Prostate gland (tissue), 2 donors: ENCODE results near the gene ZSCAN20.

Experiments used
- POLR2A ChIP-seq: fragments of 450-650 bp; IDR thresholded peaks from one replicate; pipeline ENCODE4 v1.6.1; 2016; ENCODE audit warnings: antibody characterized with exemption, mild to moderate bottlenecking
- POLR2AphosphoS5 ChIP-seq: sonication (generic); formaldehyde crosslinking; IDR thresholded peaks from one replicate; pipeline ENCODE4 v1.6.1; 2017; ENCODE audit warnings: antibody characterized with exemption
- TF ChIP-seq, protein P1 (sequence below), 4 experiments: fragments of 200-600 bp in 2 of 4; fragments of 450-650 bp in 2 of 4; sonication (generic) in 2 of 4; IDR thresholded peaks; 1 replicate in 3 of 4; 2 replicates in 1 of 4; pipeline ENCODE4 v1.5.1; 2016 to 2019; ENCODE audit warnings: antibody characterized with exemption in 4 of 4, mild to moderate bottlenecking in 2 of 4, moderate library complexity in 2 of 4

DNA sequence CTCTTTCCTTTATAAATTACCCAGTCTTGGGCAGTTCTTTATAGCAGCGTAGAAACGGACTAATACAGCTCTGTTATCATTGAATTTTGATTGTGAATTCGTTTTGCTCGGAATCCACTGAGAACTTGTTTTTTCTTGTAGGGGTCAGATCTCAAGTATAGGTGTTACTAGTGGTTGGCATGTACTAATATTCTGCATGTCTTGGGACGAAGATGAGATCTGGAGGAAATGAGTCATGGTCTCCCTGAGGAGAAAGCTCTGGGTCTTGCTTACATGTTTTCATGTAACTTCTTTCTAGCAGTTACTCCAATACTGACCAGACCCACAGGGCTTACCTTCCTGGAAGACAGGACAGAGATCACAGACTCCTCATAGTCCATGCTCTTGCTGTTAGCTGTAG, 30.3 kb downstream of the ZSCAN20 start:
- TF ChIP-seq, protein P1, sequence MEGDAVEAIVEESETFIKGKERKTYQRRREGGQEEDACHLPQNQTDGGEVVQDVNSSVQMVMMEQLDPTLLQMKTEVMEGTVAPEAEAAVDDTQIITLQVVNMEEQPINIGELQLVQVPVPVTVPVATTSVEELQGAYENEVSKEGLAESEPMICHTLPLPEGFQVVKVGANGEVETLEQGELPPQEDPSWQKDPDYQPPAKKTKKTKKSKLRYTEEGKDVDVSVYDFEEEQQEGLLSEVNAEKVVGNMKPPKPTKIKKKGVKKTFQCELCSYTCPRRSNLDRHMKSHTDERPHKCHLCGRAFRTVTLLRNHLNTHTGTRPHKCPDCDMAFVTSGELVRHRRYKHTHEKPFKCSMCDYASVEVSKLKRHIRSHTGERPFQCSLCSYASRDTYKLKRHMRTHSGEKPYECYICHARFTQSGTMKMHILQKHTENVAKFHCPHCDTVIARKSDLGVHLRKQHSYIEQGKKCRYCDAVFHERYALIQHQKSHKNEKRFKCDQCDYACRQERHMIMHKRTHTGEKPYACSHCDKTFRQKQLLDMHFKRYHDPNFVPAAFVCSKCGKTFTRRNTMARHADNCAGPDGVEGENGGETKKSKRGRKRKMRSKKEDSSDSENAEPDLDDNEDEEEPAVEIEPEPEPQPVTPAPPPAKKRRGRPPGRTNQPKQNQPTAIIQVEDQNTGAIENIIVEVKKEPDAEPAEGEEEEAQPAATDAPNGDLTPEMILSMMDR (IDR thresholded peaks at IDR 0.05): no peak
- TF ChIP-seq POLR2A: no peak
- no peak for TF ChIP-seq POLR2AphosphoS5
